ENCODE measurements around the gene VPS35L.

VPS35L gene

DNA sequence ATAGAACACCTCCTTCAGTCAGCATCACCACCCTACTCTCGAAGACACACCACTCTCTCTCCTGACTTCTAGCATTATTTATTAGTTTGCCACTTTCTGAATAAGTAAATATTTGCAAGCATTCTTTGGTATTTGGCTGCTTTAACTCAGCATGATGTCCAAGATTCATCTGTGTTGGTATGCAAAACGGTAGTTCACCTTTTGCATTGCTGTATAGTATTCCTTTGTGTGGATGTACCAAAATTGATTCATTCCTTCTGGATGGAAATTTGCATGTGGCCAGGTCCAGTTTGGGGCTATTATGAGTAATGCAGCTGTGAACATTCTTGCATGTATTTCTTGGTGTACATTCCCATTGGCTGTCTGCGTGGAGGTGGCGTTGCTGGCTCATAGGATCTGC, 129.7 kb downstream of the VPS35L start:
- H3K4me3 ChIP-seq (ENCODE audit: low read depth, low read length): no peak overlapping the region
- TF ChIP-seq, protein P1, sequence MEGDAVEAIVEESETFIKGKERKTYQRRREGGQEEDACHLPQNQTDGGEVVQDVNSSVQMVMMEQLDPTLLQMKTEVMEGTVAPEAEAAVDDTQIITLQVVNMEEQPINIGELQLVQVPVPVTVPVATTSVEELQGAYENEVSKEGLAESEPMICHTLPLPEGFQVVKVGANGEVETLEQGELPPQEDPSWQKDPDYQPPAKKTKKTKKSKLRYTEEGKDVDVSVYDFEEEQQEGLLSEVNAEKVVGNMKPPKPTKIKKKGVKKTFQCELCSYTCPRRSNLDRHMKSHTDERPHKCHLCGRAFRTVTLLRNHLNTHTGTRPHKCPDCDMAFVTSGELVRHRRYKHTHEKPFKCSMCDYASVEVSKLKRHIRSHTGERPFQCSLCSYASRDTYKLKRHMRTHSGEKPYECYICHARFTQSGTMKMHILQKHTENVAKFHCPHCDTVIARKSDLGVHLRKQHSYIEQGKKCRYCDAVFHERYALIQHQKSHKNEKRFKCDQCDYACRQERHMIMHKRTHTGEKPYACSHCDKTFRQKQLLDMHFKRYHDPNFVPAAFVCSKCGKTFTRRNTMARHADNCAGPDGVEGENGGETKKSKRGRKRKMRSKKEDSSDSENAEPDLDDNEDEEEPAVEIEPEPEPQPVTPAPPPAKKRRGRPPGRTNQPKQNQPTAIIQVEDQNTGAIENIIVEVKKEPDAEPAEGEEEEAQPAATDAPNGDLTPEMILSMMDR (IDR thresholded peaks at IDR 0.05; ENCODE audit: low read depth, low read length): no peak

DNA sequence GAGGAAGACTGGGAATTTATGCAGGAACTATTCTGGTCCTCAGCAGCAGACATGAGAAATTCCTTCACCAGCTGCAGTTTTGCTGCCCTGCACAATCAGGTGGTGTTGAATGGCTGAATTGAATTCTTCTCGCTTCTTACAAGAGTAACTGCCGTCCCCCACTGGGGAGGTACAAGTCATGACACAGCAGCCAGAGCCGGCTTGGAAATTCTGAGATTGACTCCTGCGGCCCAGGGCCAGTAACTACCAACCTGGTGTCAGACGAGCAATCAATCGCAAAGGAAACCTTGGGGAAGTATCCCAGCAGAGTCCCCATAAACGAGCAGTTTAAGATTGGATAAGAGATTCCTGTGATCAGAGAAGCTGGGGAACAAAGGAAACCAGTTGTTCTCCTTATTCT, 131.8 kb downstream of the VPS35L start:
- TF ChIP-seq, protein P1 (IDR thresholded peaks at IDR 0.05; ENCODE audit: low read depth, low read length): no peak
- no peak overlapping the region for H3K4me3 ChIP-seq (ENCODE audit: low read depth, low read length)

DNA sequence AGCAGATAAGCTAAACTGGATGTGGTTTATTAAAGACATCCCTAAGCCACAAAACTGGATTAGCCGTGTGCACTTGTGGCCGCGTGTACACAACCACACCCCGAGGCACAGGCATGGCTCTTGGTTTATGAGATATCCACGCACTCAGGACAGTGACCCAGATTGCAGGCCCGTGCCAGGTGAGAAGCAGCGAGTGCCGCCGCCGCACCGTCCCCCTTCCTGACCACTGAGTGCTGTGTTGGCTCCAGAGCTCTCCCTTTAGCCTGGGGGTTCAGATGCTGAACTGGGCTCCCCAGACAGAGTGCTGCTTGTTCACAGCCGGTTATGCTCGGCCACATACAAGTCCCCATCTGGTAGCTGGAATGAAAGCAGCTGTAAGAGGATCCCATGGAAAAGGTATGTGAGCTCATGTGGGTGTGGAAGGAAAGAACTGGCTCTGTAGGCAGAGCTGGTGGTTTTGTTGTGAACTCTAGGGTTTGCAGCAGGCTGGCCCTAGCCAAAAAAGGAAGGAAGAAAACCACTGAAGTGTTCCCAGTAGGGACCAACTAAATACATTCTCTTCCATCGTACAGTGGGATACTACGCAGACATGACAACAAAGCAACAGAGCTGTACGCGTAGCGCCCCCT, 133.0 kb downstream of the VPS35L start:
- TF ChIP-seq, protein P1 (IDR thresholded peaks at IDR 0.05; ENCODE audit: low read depth, low read length): no peak
- no peak overlapping the region for H3K4me3 ChIP-seq (ENCODE audit: low read depth, low read length)

DNA sequence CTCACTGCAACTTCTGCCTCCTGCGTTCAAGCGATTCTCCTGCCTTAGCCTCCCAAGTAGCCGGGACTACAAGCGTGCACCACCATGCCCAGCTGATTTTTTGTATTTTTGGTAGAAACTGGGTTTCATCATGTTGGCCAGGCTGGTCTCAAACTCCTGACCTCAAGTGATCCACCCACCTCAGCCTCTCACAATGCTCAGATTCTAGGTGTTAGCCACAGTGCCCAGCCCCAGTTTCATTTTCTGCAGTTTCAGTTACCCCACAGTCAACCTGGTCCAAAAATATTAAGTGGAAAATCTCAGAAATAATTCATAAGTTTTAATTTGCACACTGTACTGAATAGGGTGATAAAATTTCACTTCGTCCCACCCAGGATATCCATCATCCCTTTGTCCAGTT, 133.8 kb downstream of the VPS35L start:
- TF ChIP-seq, protein P1 (IDR thresholded peaks at IDR 0.05; ENCODE audit: low read depth, low read length): no peak
- H3K4me3 ChIP-seq (ENCODE audit: low read depth, low read length): no peak overlapping the region

DNA sequence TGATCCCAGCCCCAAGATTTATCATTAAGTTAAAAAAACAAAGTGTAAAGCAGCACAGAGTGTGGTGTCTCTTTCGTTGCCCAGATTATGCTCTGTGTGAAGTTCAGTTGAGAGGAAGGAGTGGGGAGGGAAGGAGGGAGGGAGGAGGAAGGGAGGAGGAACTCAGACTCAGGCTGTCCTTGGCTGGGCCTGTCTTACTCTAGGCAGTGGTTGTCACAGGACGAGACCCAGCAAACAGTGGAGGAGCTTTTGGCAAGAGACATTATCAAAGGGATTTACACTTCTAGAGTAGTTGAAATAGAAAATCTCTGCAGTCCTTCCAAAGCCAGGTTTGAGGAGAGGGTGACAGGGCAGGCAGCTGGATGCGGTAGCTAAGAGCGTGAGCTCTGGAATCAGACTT, 134.7 kb downstream of the VPS35L start:
- no peak overlapping the region for H3K4me3 ChIP-seq (ENCODE audit: low read depth, low read length)
- TF ChIP-seq, protein P1 (IDR thresholded peaks at IDR 0.05; ENCODE audit: low read depth, low read length): no peak

DNA sequence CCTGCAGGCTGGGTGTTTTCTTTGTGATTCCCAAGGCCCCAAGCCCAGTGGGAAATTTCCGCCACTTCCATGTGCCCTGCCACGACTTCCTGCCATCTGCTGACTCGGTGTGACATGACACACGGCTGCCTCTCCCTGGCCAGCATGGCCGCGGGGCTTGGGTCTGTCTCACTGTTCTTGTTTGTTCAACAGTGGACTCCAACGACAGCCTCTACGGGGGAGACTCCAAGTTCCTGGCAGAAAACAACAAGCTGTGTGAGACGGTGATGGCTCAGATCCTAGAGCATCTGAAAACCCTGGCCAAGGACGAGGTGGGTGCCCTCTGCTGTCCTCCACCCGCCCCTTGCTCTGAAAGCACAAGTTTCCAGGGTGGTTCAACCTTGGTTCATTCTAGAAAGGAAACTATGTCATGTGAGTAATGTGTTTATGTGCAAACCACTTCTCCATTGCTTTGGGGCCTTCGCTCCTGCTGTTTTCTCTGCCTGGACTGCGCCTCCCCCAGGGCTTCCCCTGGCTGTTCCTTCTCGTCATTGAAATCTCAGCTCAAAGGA, 135.7 kb downstream of the VPS35L start:
- TF ChIP-seq, protein P1 (IDR thresholded peaks at IDR 0.05; ENCODE audit: low read depth, low read length): no peak
- no peak overlapping the region for H3K4me3 ChIP-seq (ENCODE audit: low read depth, low read length)

DNA sequence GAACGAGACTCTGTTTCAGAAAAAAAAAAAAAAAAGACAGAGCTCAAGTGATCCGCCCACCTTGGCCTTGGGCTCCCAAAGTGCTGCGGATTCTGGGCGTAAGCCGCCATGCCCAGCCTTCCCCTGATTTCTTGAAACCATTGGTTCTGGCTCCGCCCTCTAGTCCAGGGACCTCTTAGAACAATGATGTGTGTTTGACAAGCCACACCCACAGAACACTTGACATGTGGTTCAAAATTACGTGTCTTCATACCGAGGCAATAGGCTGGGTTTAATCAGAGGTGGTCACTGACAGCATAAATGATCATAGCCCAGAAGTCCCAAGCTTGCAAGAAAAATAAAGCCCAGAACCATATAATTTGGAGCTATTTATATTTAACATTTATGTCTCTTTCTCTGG, 139.5 kb downstream of the VPS35L start:
- no peak overlapping the region for H3K4me3 ChIP-seq (ENCODE audit: low read depth, low read length)
- TF ChIP-seq, protein P1 (IDR thresholded peaks at IDR 0.05; ENCODE audit: low read depth, low read length): no peak
